Peyer's patch (tissue), 4 donors: ENCODE measurements around the gene SLC15A1.

ENCODE experiments used
- POLR2A ChIP-seq, 2 donors: fragments of 450-650 bp; IDR thresholded peaks; one replicate each; pipeline ENCODE4 v1.5.1; 2017; ENCODE audit warnings: antibody characterized with exemption in 2 of 2, mild to moderate bottlenecking in 2 of 2, moderate library complexity in 2 of 2
- TF ChIP-seq, protein P1 (sequence below), 6 experiments: fragments of 450-650 bp in 4 of 6; fragments of 200-600 bp in 2 of 6; sonication (generic) in 1 of 6; IDR thresholded peaks; one replicate each; pipeline ENCODE4 v1.5.1; 2017 to 2019; ENCODE audit warnings: antibody characterized with exemption in 6 of 6, mild to moderate bottlenecking in 3 of 6, moderate library complexity in 1 of 6

- TF ChIP-seq, protein P1, sequence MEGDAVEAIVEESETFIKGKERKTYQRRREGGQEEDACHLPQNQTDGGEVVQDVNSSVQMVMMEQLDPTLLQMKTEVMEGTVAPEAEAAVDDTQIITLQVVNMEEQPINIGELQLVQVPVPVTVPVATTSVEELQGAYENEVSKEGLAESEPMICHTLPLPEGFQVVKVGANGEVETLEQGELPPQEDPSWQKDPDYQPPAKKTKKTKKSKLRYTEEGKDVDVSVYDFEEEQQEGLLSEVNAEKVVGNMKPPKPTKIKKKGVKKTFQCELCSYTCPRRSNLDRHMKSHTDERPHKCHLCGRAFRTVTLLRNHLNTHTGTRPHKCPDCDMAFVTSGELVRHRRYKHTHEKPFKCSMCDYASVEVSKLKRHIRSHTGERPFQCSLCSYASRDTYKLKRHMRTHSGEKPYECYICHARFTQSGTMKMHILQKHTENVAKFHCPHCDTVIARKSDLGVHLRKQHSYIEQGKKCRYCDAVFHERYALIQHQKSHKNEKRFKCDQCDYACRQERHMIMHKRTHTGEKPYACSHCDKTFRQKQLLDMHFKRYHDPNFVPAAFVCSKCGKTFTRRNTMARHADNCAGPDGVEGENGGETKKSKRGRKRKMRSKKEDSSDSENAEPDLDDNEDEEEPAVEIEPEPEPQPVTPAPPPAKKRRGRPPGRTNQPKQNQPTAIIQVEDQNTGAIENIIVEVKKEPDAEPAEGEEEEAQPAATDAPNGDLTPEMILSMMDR (IDR thresholded peaks at IDR 0.05) = no peak
- TF ChIP-seq POLR2A (IDR thresholded peaks at IDR 0.05) = no peak
These were observed 109.0 kb downstream of the SLC15A1 start for GRCh38 chr13:98643479-98643878.
